Measurements from ENCODE around the gene INAFM2.
A peak's percentile ranks its signal among the peaks of the same experiment; 100 is the strongest.

INAFM2 gene

DNA sequence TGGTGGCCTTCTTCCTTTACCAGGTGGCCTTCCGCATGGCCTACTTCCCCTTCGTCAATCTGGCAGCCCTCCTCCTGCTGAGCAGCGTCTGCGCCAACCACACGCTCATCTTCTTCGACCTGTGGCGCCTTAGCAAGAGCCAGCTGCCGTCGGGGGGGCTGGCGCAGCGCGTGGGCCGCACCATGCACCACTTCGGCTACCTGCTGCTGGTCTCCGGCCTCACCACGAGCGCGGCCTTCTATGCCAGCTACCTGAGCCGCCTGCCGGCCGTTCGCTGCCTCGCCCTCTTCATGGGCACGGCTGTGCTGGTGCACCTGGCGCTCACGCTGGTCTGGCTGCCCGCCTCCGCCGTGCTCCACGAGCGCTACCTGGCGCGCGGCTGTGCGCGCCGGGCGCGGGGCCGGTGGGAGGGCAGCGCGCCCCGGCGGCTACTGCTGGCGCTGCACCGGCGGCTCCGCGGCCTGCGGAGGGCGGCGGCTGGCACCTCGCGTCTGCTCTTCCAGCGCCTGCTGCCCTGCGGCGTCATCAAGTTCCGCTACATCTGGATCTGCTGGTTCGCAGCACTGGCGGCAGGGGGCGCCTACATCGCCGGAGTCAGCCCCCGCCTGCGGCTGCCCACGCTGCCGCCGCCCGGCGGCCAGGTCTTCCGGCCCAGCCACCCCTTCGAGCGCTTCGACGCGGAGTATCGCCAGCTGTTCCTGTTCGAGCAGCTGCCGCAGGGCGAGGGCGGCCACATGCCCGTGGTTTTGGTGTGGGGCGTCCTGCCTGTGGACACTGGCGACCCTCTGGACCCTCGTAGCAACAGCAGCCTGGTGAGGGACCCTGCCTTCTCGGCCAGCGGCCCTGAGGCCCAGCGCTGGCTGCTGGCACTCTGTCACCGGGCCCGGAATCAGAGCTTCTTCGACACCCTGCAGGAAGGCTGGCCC is 44.5 kb downstream of the INAFM2 start:
- Histone ChIP-seq H3K9ac (ENCODE audit: low read length) (peak overlapping the region; percentile 71), H3K27ac (ENCODE audit: low read depth, low read length, poor library complexity, severe bottlenecking) (peak overlapping the region; percentile 35), H3K4me1 (ENCODE audit: insufficient read depth, low read length, severe bottlenecking) (peaks cover 13% of the 10 kb centered on the region), H3K79me2 (ENCODE audit: insufficient read depth, low read length) (no peaks in the 10 kb centered on the region), H3K9me3 (ENCODE audit: low read length) (no peaks in the 10 kb centered on the region), H4K20me1 (ENCODE audit: insufficient read depth, low read length) (no peaks in the 10 kb centered on the region), H3F3A (ENCODE audit: insufficient read depth, low read length) (no peaks in the 10 kb centered on the region), H3K36me3 (ENCODE audit: insufficient read depth, low read length) (no peaks in the 10 kb centered on the region), H3K9me2 (ENCODE audit: low read depth, low read length) (no peaks in the 10 kb centered on the region), H3K4me2 (ENCODE audit: low read length) (peak overlapping the region; percentile 93), H3K4me3 (ENCODE audit: low read depth, low read length, poor library complexity, severe bottlenecking) (peak overlapping the region; percentile 64), H3K27me3 (ENCODE audit: insufficient read depth, low read length) (0 out of 2 replicates have a peak, but pooled peaks cover 9% of the 10 kb centered on the region), H2AFZ (ENCODE audit: low read length) (peak overlapping the region; percentile 91; the same call in 1 of the 2 replicates)
- no peak for TF ChIP-seq EZH2 (IDR thresholded peaks at IDR 0.05; ENCODE audit: borderline replicate concordance, low read length)
- TF ChIP-seq, protein P1, sequence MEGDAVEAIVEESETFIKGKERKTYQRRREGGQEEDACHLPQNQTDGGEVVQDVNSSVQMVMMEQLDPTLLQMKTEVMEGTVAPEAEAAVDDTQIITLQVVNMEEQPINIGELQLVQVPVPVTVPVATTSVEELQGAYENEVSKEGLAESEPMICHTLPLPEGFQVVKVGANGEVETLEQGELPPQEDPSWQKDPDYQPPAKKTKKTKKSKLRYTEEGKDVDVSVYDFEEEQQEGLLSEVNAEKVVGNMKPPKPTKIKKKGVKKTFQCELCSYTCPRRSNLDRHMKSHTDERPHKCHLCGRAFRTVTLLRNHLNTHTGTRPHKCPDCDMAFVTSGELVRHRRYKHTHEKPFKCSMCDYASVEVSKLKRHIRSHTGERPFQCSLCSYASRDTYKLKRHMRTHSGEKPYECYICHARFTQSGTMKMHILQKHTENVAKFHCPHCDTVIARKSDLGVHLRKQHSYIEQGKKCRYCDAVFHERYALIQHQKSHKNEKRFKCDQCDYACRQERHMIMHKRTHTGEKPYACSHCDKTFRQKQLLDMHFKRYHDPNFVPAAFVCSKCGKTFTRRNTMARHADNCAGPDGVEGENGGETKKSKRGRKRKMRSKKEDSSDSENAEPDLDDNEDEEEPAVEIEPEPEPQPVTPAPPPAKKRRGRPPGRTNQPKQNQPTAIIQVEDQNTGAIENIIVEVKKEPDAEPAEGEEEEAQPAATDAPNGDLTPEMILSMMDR (IDR thresholded peaks at IDR 0.05; ENCODE audit: low read length): peak; percentile 64

DNA sequence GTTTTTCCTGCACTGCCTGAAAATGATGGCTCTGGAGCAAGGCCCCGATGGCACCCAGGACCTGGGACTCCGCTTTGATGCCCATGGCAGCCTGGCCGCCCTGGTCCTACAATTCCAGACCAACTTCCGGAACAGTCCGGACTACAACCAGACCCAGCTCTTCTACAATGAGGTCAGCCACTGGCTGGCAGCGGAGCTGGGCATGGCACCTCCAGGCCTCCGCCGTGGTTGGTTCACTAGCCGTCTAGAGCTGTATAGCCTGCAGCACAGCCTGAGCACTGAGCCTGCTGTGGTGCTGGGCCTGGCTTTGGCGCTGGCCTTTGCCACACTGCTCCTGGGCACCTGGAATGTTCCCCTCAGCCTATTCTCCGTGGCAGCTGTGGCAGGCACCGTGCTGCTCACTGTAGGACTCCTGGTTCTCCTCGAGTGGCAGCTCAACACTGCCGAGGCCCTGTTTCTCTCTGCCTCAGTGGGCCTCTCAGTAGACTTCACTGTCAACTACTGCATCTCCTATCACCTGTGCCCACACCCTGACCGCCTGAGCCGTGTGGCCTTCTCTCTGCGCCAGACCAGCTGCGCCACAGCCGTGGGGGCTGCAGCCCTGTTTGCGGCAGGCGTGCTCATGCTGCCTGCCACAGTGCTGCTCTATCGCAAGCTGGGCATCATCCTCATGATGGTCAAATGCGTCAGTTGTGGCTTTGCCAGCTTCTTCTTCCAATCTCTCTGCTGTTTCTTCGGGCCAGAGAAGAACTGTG is 45.4 kb downstream of the INAFM2 start:
- H3K36me3 ChIP-seq (ENCODE audit: insufficient read depth, low read length): no peaks in the 10 kb centered on the region
- no peak overlapping the region for H3K4me2 ChIP-seq (ENCODE audit: low read length)
- peaks cover 13% of the 10 kb centered on the region for H3K4me1 ChIP-seq (ENCODE audit: insufficient read depth, low read length, severe bottlenecking)
- H3F3A ChIP-seq (ENCODE audit: insufficient read depth, low read length): no peaks in the 10 kb centered on the region
- H3K4me3 ChIP-seq (ENCODE audit: low read depth, low read length, poor library complexity, severe bottlenecking): no peak overlapping the region
- no peaks in the 10 kb centered on the region for H3K9me2 ChIP-seq (ENCODE audit: low read depth, low read length)
- H4K20me1 ChIP-seq (ENCODE audit: insufficient read depth, low read length): no peaks in the 10 kb centered on the region
- no peak overlapping the region for H3K9ac ChIP-seq (ENCODE audit: low read length)
- TF ChIP-seq, protein P1 (IDR thresholded peaks at IDR 0.05; ENCODE audit: low read length): no peak
- TF ChIP-seq EZH2 (IDR thresholded peaks at IDR 0.05; ENCODE audit: borderline replicate concordance, low read length): no peak
- no peaks in the 10 kb centered on the region for H3K79me2 ChIP-seq (ENCODE audit: insufficient read depth, low read length)
- no peak overlapping the region for H2AFZ ChIP-seq (ENCODE audit: low read length)
- H3K27me3 ChIP-seq (ENCODE audit: insufficient read depth, low read length): 0 out of 2 replicates have a peak, but pooled peaks cover 9% of the 10 kb centered on the region
- no peak overlapping the region for H3K27ac ChIP-seq (ENCODE audit: low read depth, low read length, poor library complexity, severe bottlenecking)
- no peaks in the 10 kb centered on the region for H3K9me3 ChIP-seq (ENCODE audit: low read length)

DNA sequence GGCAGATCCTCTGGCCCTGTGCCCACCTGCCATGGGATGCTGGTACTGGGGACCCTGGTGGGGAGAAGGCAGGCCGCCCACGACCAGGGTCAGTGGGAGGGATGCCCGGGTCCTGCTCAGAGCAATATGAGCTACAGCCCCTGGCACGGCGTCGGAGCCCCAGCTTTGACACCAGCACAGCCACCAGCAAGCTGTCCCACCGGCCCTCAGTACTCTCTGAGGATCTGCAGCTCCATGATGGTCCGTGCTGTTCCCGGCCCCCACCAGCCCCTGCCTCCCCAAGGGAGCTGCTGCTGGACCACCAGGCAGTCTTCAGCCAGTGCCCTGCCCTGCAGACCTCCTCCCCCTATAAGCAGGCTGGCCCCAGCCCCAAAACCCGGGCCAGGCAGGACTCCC is 46.0 kb downstream of the INAFM2 start:
- Histone ChIP-seq H3K4me2 (ENCODE audit: low read length) (no peak overlapping the region), H4K20me1 (ENCODE audit: insufficient read depth, low read length) (no peaks in the 10 kb centered on the region), H3K36me3 (ENCODE audit: insufficient read depth, low read length) (no peaks in the 10 kb centered on the region), H2AFZ (ENCODE audit: low read length) (no peak overlapping the region), H3K4me1 (ENCODE audit: insufficient read depth, low read length, severe bottlenecking) (peaks cover 13% of the 10 kb centered on the region), H3K4me3 (ENCODE audit: low read depth, low read length, poor library complexity, severe bottlenecking) (no peak overlapping the region), H3K9me2 (ENCODE audit: low read depth, low read length) (no peaks in the 10 kb centered on the region), H3K79me2 (ENCODE audit: insufficient read depth, low read length) (no peaks in the 10 kb centered on the region), H3K27ac (ENCODE audit: low read depth, low read length, poor library complexity, severe bottlenecking) (no peak overlapping the region), H3K9ac (ENCODE audit: low read length) (no peak overlapping the region), H3K9me3 (ENCODE audit: low read length) (no peaks in the 10 kb centered on the region), H3F3A (ENCODE audit: insufficient read depth, low read length) (no peaks in the 10 kb centered on the region), H3K27me3 (ENCODE audit: insufficient read depth, low read length) (0 out of 2 replicates have a peak, but pooled peaks cover 9% of the 10 kb centered on the region)
- no peak for TF ChIP-seq EZH2 (IDR thresholded peaks at IDR 0.05; ENCODE audit: borderline replicate concordance, low read length)
- TF ChIP-seq, protein P1 (IDR thresholded peaks at IDR 0.05; ENCODE audit: low read length): no peak

Data from OCI-LY1 (cell line).